Naive thymus-derived CD4-positive, alpha-beta T cell (primary cell): ENCODE measurements around the gene NELFCD. TPM values are rescaled to one million over a fixed set of nuclear protein-coding genes. Genes with fewer than 3 reads are reported as not detected.
A peak's percentile ranks its signal among the peaks of the same experiment; 100 is the strongest.

Experiments used
- ATAC-seq: fragments of 150-1000 bp; cut with Tn5 transposase; 2 replicates; pipeline ENCODE4 v1.10.0; 2021; ENCODE audit warnings: mild to moderate bottlenecking, moderate library complexity
- CTCF ChIA-PET: fragments of 350-600 bp; sonication (Branson Sonifier 250); formaldehyde crosslinking; loops from one replicate; lab custom pipeline; 2021; ENCODE audit warnings: antibody characterized with exemption; lab: Charles Lee
- POLR2A ChIA-PET: fragments of 350-600 bp; sonication (Branson Sonifier 250); formaldehyde crosslinking; loops from one replicate; lab custom pipeline; 2021; ENCODE audit warnings: antibody characterized with exemption, inconsistent platforms; lab: Charles Lee
- DNase-seq, 9 donors: peaks; one replicate each; pipeline versions ENCODE4 v3.0.0 to v3.0.0-alpha.2; 2020 to 2022; ENCODE audit warnings: mixed read lengths in 1 of 9
- H3K27ac ChIP-seq: one replicate; pipeline ENCODE4 v1.7.0; 2013; ENCODE audit warnings: mild to moderate bottlenecking, low read depth, low read length, moderate library complexity
- H3K27me3 ChIP-seq, 2 donors: one replicate each; pipeline ENCODE4 v1.7.0; 2013; ENCODE audit warnings: low read length in 2 of 2, mild to moderate bottlenecking in 2 of 2, moderate library complexity in 2 of 2; ENCODE audit not compliant: control insufficient read depth in 2 of 2, insufficient read depth in 2 of 2
- H3K36me3 ChIP-seq, 3 experiments: 1 replicate in 2 of 3; 2 replicates in 1 of 3; pipeline ENCODE4 v1.7.0; 2013; ENCODE audit warnings: low read length in 3 of 3, mild to moderate bottlenecking in 3 of 3, moderate library complexity in 1 of 3; ENCODE audit not compliant: insufficient read depth in 3 of 3, control insufficient read depth in 2 of 3
- H3K4me1 ChIP-seq, 2 donors: one replicate each; pipeline ENCODE4 v1.7.0; 2013; ENCODE audit warnings: low read length in 2 of 2, mild to moderate bottlenecking in 2 of 2, moderate library complexity in 1 of 2; ENCODE audit not compliant: control insufficient read depth in 2 of 2, insufficient read depth in 2 of 2
- H3K4me3 ChIP-seq: 2 replicates; pipeline ENCODE4 v1.7.0; 2013; ENCODE audit warnings: mild to moderate bottlenecking, low read length
- H3K9me3 ChIP-seq, 3 experiments: 1 replicate in 2 of 3; 2 replicates in 1 of 3; pipeline ENCODE4 v1.7.0; 2013; ENCODE audit warnings: low read length in 3 of 3; ENCODE audit not compliant: control insufficient read depth in 2 of 3
- H3K27ac Mint-ChIP-seq, 9 donors: one replicate each; pipeline ENCODE4 v1.8.0; 2020 to 2022; ENCODE audit warnings: mixed read lengths in 9 of 9, mild to moderate bottlenecking in 8 of 9, moderate library complexity in 5 of 9, inconsistent platforms in 2 of 9
- H3K27me3 Mint-ChIP-seq, 5 donors: one replicate each; pipeline ENCODE4 v1.8.0; 2021 to 2022; ENCODE audit warnings: mixed read lengths in 5 of 5, mild to moderate bottlenecking in 1 of 5
- H3K36me3 Mint-ChIP-seq, 5 donors: one replicate each; pipeline ENCODE4 v1.8.0; 2020 to 2022; ENCODE audit warnings: mixed read lengths in 5 of 5, mild to moderate bottlenecking in 3 of 5, inconsistent platforms in 1 of 5
- H3K4me1 Mint-ChIP-seq, 7 donors: one replicate each; pipeline ENCODE4 v1.8.0; 2020 to 2022; ENCODE audit warnings: mixed read lengths in 7 of 7, mild to moderate bottlenecking in 3 of 7, inconsistent platforms in 1 of 7
- H3K4me3 Mint-ChIP-seq, 10 donors: one replicate each; pipeline ENCODE4 v1.8.0; 2020 to 2022; ENCODE audit warnings: mild to moderate bottlenecking in 10 of 10, mixed read lengths in 10 of 10, moderate library complexity in 6 of 10, inconsistent platforms in 2 of 10
- H3K9me3 Mint-ChIP-seq, 11 donors: one replicate each; pipeline ENCODE4 v1.8.0; 2020 to 2022; ENCODE audit warnings: mixed read lengths in 11 of 11, mild to moderate bottlenecking in 4 of 11, inconsistent platforms in 1 of 11, moderate library complexity in 1 of 11
- intact Hi-C, 2 donors: fragments of 100-400 bp; cut with micrococcal nuclease; formaldehyde crosslinking; loops; one replicate each; pipeline ENCODE4 v1.15.1; 2023
- polyA plus RNA-seq, 2 donors: library from polyadenylated mRNA; unstranded; fragments of 300-500 nt; fragmentation: Illumina TruSeq; gene quantifications; one replicate each; pipeline ENCODE4 v1.2.3, GENCODE V29; 2021
- total RNA-seq, 6 experiments: library from RNA in 5 of 6; stranded (reverse) in 5 of 6; gene quantifications; 1 replicate in 5 of 6; 2 replicates in 1 of 6; pipeline ENCODE4 v1.2.3 and lab custom pipeline; 2021 to 2026

NELFCD gene
- total and polyA plus RNA-seq, 7 experiments from 2014 or later = 65.0 to 96.1 (median 89.0) TPM

DNA sequence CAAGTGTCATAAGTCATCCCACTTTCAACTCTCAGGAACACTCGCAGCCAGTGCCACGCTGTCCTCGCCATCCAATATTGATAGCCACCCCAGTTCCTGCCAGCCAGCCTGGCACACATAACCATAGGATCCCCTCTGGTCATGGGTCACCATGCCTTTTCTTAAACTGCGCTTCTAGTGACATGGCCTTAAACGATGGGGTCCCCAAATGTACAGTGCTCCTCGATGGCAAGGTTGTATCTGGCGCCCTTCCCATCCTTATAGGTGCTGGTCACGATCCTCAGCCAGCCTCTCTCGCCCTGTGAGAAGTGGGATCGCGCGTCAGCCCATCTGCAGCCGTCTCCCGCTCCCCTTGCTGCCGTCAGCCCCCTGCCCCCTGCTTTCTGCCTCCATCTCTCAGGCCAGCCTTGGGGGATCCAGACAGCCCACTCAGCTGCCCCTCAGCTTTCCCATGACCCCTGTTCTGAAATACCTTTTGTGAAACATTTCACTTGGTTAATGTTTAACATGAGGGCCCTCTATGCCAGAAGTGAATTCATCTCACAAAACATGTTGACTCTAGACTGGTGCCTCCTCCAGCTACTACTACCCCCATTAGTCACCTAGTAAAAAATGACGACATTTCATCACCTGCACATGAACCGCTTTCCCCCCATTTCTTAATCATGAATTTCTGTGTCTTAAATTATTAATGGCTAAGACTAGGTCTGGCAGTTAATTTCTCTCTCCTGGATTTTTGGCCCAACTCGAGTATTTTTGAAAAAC is 14.6 kb downstream of the NELFCD start:
- H3K9me3 Mint-ChIP-seq = no peaks in the 10 kb centered on the region
- ATAC-seq (no peak), DNase-seq (no peak)
- H3K27ac Mint-ChIP-seq = peak overlapping the region in 7 of 9 donors; percentile 9 to 77 (median 28)
- Histone ChIP-seq H3K27ac (no peak overlapping the region), H3K9me3 (no peaks in the 10 kb centered on the region), H3K27me3 (no peaks in the 10 kb centered on the region), H3K4me1 (no peaks in the 10 kb centered on the region), H3K36me3 (peaks cover 20 to 69% (median 24%) of the 10 kb centered on the region in 3 experiments), H3K4me3 (no peak overlapping the region)
- H3K4me1 Mint-ChIP-seq = peaks cover 0 to 3% (median 0%) of the 10 kb centered on the region in 7 donors
- intact Hi-C loops = no loop called here
- ChIA-PET POLR2A (no interaction called here), CTCF (no interaction called here)
- H3K4me3 Mint-ChIP-seq = no peak overlapping the region
- H3K36me3 Mint-ChIP-seq = peaks cover 16 to 52% (median 22%) of the 10 kb centered on the region in 5 donors
- H3K27me3 Mint-ChIP-seq = no peaks in the 10 kb centered on the region

DNA sequence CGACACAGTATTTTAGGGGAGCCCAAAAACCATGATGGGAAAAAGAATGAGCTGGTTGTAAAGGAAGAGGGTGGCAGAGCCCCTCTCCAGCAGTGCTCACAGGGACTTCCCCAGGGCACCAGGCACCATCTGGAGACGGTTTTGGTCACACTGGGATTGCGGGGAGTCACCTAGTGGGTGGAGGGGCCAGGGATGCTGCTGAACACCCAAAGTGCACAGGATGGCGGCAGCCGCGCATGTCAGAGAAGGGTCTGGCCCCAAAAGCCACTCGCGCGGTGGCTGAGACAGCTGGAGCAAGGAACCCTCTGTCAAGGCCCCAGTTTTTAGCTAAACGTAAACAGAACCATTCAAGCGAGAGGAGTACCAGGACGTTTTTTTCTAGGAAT is 15.2 kb downstream of the NELFCD start:
- no peak overlapping the region for H3K27ac ChIP-seq
- H3K27me3 ChIP-seq = no peaks in the 10 kb centered on the region
- peak overlapping the region in 3 of 9 donors; percentile 11 to 49 (median 17) for H3K27ac Mint-ChIP-seq
- no peak overlapping the region for H3K4me3 Mint-ChIP-seq
- no peak overlapping the region for H3K4me3 ChIP-seq
- peaks cover 15 to 63% (median 19%) of the 10 kb centered on the region in 3 experiments for H3K36me3 ChIP-seq
- H3K9me3 ChIP-seq = no peaks in the 10 kb centered on the region
- POLR2A ChIA-PET = no interaction called here
- no peaks in the 10 kb centered on the region for H3K4me1 ChIP-seq
- H3K9me3 Mint-ChIP-seq = no peaks in the 10 kb centered on the region
- no peak for ATAC-seq
- intact Hi-C loops = no loop called here
- no peaks in the 10 kb centered on the region for H3K27me3 Mint-ChIP-seq
- DNase-seq = no peak
- peaks cover 16 to 47% (median 22%) of the 10 kb centered on the region in 5 donors for H3K36me3 Mint-ChIP-seq
- CTCF ChIA-PET = no interaction called here
- peaks cover 0 to 3% (median 0%) of the 10 kb centered on the region in 7 donors for H3K4me1 Mint-ChIP-seq

DNA sequence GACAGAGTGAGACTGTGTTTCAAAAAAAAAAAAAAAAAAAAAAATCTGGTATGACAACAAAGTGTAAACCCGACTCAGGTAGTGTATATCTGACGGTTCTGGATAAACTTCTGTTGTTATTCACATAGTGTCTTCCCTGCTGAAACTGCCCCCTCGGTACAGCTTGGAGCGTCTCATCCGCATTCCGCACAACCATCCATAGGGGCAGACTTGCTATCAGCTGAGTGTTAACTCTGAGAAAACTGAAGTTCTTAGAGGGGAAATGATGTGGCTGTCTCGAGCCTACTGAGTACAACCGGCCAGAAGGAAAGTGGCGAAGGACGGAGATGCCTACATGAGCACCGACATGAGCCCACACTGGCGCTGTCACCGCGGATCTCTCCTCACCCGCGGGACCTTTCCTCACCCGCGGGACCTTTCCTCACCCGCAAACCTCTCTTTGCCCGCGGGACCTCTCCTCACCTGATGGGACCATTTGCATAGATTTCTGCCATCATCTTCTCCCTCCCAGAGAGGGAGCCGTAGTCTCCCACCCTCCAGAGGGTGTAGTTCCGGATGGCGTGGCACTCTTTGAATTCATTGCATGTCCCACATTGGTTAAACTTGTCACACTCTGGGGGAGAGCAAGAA is 16.2 kb downstream of the NELFCD start:
- Mint-ChIP-seq H3K9me3 (no peaks in the 10 kb centered on the region), H3K27me3 (no peaks in the 10 kb centered on the region), H3K27ac (no peak overlapping the region), H3K4me1 (peaks cover 0 to 5% (median 0%) of the 10 kb centered on the region in 7 donors), H3K36me3 (peaks cover 9 to 40% (median 23%) of the 10 kb centered on the region in 5 donors), H3K4me3 (no peak overlapping the region)
- intact Hi-C loops = no loop called here
- POLR2A ChIA-PET = no interaction called here
- H3K27ac ChIP-seq = no peak overlapping the region
- CTCF ChIA-PET = interaction anchor here (0.6 kb wide), 1 partner anchor 46 kb away, joined by 3 read pairs; no protein-coding TSS in a partner anchor
- no peak for ATAC-seq
- H3K9me3 ChIP-seq = no peaks in the 10 kb centered on the region
- peaks cover 8 to 53% (median 15%) of the 10 kb centered on the region in 3 experiments for H3K36me3 ChIP-seq
- DNase-seq = no peak
- no peak overlapping the region for H3K4me3 ChIP-seq
- no peaks in the 10 kb centered on the region for H3K4me1 ChIP-seq
- no peaks in the 10 kb centered on the region for H3K27me3 ChIP-seq

DNA sequence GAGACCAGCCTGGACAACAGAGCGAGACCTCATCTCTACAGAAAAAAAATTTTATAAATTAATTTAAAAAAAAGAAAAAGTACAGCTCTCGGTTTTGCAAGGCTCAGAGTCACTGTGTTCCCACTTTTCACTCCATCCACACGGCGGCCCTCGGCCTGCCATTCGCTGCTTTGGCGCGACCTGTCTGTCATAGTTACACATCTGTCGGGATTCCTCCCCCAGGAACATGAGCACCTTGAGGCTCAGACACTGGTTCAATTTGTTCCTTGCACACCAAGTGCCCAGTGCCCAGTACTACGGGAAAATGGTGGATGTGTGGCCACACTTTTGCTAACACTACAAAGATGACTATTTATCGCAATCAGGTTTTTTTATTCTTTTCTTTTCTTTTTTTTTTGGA is 17.6 kb downstream of the NELFCD start:
- no peak for DNase-seq
- H3K9me3 Mint-ChIP-seq = no peaks in the 10 kb centered on the region
- peaks cover 5 to 17% (median 9%) of the 10 kb centered on the region in 7 donors for H3K4me1 Mint-ChIP-seq
- peak overlapping the region in 1 of 9 donors; percentile 57 for H3K27ac Mint-ChIP-seq
- H3K4me3 ChIP-seq = no peak overlapping the region
- no peak overlapping the region for H3K27ac ChIP-seq
- ChIA-PET POLR2A (interaction anchor here (0.7 kb wide), 1 partner anchor 422 kb away, joined by 3 read pairs; no protein-coding TSS in a partner anchor), CTCF (no interaction called here)
- H3K36me3 Mint-ChIP-seq = peaks cover 9 to 39% (median 22%) of the 10 kb centered on the region in 5 donors
- no peaks in the 10 kb centered on the region for H3K9me3 ChIP-seq
- ATAC-seq = no peak
- H3K4me1 ChIP-seq = no peaks in the 10 kb centered on the region
- H3K27me3 ChIP-seq = no peaks in the 10 kb centered on the region
- intact Hi-C loops = no loop called here
- no peak overlapping the region for H3K4me3 Mint-ChIP-seq
- H3K27me3 Mint-ChIP-seq = no peaks in the 10 kb centered on the region
- peaks cover 0 to 39% (median 9%) of the 10 kb centered on the region in 3 experiments for H3K36me3 ChIP-seq

DNA sequence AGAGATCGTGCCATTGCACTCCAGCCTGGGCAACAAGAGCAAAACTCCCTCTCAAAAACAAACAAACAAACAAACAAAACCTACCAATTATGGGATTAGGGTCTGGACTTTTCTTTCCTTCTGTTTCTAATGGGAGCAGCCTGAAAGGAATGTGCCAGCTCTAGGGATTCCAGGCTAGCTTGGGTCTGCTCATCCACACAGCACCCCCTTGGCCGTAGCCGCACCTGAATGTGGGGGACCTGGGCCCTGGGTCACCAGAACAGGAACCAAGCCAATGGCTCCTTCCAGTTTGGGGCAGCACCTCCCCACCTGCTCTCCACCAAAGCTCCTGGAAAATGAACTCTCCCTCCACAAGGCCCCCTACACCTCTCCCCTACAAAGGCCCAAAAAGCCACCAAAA is 19.3 kb downstream of the NELFCD start:
- Mint-ChIP-seq H3K27ac (peak overlapping the region in 2 of 9 donors; percentile 19 to 34), H3K36me3 (peaks cover 9 to 26% (median 22%) of the 10 kb centered on the region in 5 donors), H3K4me1 (peaks cover 21 to 31% (median 26%) of the 10 kb centered on the region in 7 donors), H3K4me3 (no peak overlapping the region), H3K9me3 (no peaks in the 10 kb centered on the region), H3K27me3 (no peaks in the 10 kb centered on the region)
- peaks cover 8 to 10% of the 10 kb centered on the region in 2 donors for H3K4me1 ChIP-seq
- no peaks in the 10 kb centered on the region for H3K27me3 ChIP-seq
- H3K9me3 ChIP-seq = no peaks in the 10 kb centered on the region
- POLR2A ChIA-PET = interaction anchor here (0.6 to 1.3 kb wide), 2 partner anchors 31 to 175 kb away, joined by 4 read pairs; partner anchors contain the start of gene ATP5F1E
- CTCF ChIA-PET = no interaction called here
- DNase-seq = no peak
- H3K4me3 ChIP-seq = no peak overlapping the region
- H3K36me3 ChIP-seq = peaks cover 0 to 24% (median 6%) of the 10 kb centered on the region in 3 experiments
- H3K27ac ChIP-seq = no peak overlapping the region
- ATAC-seq = no peak
- intact Hi-C loops = no loop called here

DNA sequence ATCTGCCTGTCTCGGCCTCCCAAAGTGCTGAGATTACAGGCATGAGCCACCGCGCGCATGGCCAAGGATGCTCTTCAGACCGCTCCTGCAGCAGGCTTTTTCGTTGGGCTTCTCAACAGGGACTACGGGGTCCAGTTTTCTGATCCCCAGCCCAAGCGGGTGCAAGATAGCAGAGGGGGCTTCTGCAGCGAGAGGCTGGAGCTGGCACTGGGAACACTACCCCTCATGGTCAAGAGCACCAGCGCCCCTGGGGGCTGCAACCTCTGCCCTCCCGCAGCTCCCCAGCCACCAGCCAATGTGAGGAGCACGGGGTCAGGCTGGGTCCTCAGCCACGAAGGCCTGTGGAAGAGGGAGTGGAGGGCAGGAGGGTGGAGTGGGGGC is 20.0 kb downstream of the NELFCD start:
- peaks cover 16 to 17% of the 10 kb centered on the region in 2 donors for H3K4me1 ChIP-seq
- ATAC-seq = no peak
- no peak overlapping the region for H3K27ac ChIP-seq
- Mint-ChIP-seq H3K27ac (no peak overlapping the region), H3K4me1 (peaks cover 26 to 36% (median 29%) of the 10 kb centered on the region in 7 donors), H3K4me3 (no peak overlapping the region), H3K9me3 (no peaks in the 10 kb centered on the region), H3K27me3 (no peaks in the 10 kb centered on the region), H3K36me3 (peaks cover 2 to 21% (median 16%) of the 10 kb centered on the region in 5 donors)
- no peak overlapping the region for H3K4me3 ChIP-seq
- POLR2A ChIA-PET = interaction anchor here (1.3 kb wide), 1 partner anchor 31 kb away, joined by 4 read pairs; the partner anchor contains the start of gene ATP5F1E
- H3K27me3 ChIP-seq = no peaks in the 10 kb centered on the region
- CTCF ChIA-PET = no interaction called here
- H3K36me3 ChIP-seq = peaks cover 0 to 17% (median 6%) of the 10 kb centered on the region in 3 experiments
- no peak for DNase-seq
- no peaks in the 10 kb centered on the region for H3K9me3 ChIP-seq
- intact Hi-C loops = no loop called here
